BLaER1 treated with 17β-estradiol and CSF1 and Interleukin-3, amounts not matched to agents 10 nM and 100 nM (cell line): ENCODE results near the gene FBXL13.
A peak's percentile ranks its signal among the peaks of the same experiment; 100 is the strongest.

Source experiments
- H3K27ac ChIP-seq, 11 experiments: shearing (Covaris generic); formaldehyde crosslinking; 2 replicates each; pipeline ENCODE4 v1.8.1; 2022
- H3K27me3 ChIP-seq, 11 experiments: shearing (Covaris generic); formaldehyde crosslinking; 2 replicates each; pipeline ENCODE4 v1.8.1; 2022
- H3K36me3 ChIP-seq, 11 experiments: shearing (Covaris generic); formaldehyde crosslinking; 2 replicates each; pipeline ENCODE4 v1.8.1; 2022
- H3K4me1 ChIP-seq, 10 experiments: shearing (Covaris generic); formaldehyde crosslinking; 2 replicates each; pipeline ENCODE4 v1.8.1; 2022
- H3K4me2 ChIP-seq, 11 experiments: shearing (Covaris generic); formaldehyde crosslinking; 2 replicates each; pipeline ENCODE4 v1.8.1; 2022
- H3K4me3 ChIP-seq, 10 experiments: shearing (Covaris generic); formaldehyde crosslinking; 2 replicates each; pipeline ENCODE4 v1.8.1; 2022
- H3K9ac ChIP-seq, 11 experiments: shearing (Covaris generic); formaldehyde crosslinking; 2 replicates each; pipeline ENCODE4 v1.8.1; 2022
- H3K9me3 ChIP-seq, 11 experiments: shearing (Covaris generic); formaldehyde crosslinking; replicated peaks in 1 of 11; 2 replicates each; pipeline ENCODE4 v1.8.1; 2022
- H4K20me1 ChIP-seq, 11 experiments: shearing (Covaris generic); formaldehyde crosslinking; 2 replicates each; pipeline ENCODE4 v1.8.1; 2022
- Cebpa-rat ChIP-seq, 11 experiments: shearing (Covaris generic); IDR thresholded peaks; 2 replicates each; pipeline ENCODE4 v1.8.1; 2022

The FBXL13 gene

GRCh38 chr7:103074519-103075336 lies at the start of gene FBXL13, which contains the start of gene ARMC10:
FBXL13 (minus strand) TSS chr7:103074796.
ARMC10 (plus strand) TSS chr7:103075140; CDS start chr7:103075273, 133 bp downstream.
- peak within 1 kb of the TSS; percentile 74 to 87 (median 81) for H3K4me3 ChIP-seq
- peak in 6 of 11 experiments; percentile 6 to 81 (median 40); a peak in 4 of 22 replicates for TF ChIP-seq Cebpa-rat (IDR thresholded peaks at IDR 0.05)

GRCh38 chr7:103123529-103123928 lies 48.9 kb upstream of the FBXL13 start:
- Histone ChIP-seq H3K27me3 (no peaks in the 10 kb centered on the region), H3K4me1 (peaks cover 0 to 5% (median 0%) of the 10 kb centered on the region in 10 experiments; a peak in 1 of 20 replicates), H3K9me3 (no peaks in the 10 kb centered on the region), H3K4me3 (no peak overlapping the region), H3K9ac (no peak overlapping the region), H4K20me1 (no peaks in the 10 kb centered on the region), H3K4me2 (peak overlapping the region in 1 of 11 experiments; percentile 13; a peak in 1 of 22 replicates), H3K36me3 (peaks cover 50 to 89% (median 73%) of the 10 kb centered on the region in 11 experiments), H3K27ac (no peak overlapping the region)
- no peak for TF ChIP-seq Cebpa-rat (IDR thresholded peaks at IDR 0.05)

More at GRCh38 chr7:103074519-103075336, at the start of gene FBXL13, which contains the start of gene ARMC10:
- H3K9me3 ChIP-seq, result peaks cover 11 to 19% (median 14%) of the 10 kb centered on the region in 11 experiments; a peak in 20 of 22 replicates
- H4K20me1 ChIP-seq, result peaks cover 0 to 16% (median 0%) of the 10 kb centered on the region in 11 experiments; a peak in 2 of 22 replicates
- H3K4me1 ChIP-seq, result peaks cover 33 to 44% (median 37%) of the 10 kb centered on the region in 10 experiments
- H3K27ac ChIP-seq, result peak within 1 kb of the TSS; percentile 77 to 92 (median 90)
- H3K4me2 ChIP-seq, result peak within 1 kb of the TSS; percentile 86 to 98 (median 93)
- no peaks in the 10 kb centered on the region for H3K27me3 ChIP-seq
- H3K9ac ChIP-seq, result peak within 1 kb of the TSS; percentile 87 to 92 (median 89)
- peaks cover 0 to 28% (median 17%) of the 10 kb centered on the region in 11 experiments; a peak in 17 of 22 replicates for H3K36me3 ChIP-seq

GRCh38 chr7:103121641-103122040 lies 47.0 kb upstream of the FBXL13 start:
- Histone ChIP-seq H3K27me3 (no peaks in the 10 kb centered on the region), H4K20me1 (no peaks in the 10 kb centered on the region), H3K9me3 (no peaks in the 10 kb centered on the region), H3K9ac (no peak overlapping the region), H3K4me2 (no peak overlapping the region), H3K27ac (no peak overlapping the region), H3K4me3 (no peak overlapping the region), H3K4me1 (peaks cover 0 to 5% (median 0%) of the 10 kb centered on the region in 10 experiments; a peak in 1 of 20 replicates), H3K36me3 (peaks cover 42 to 75% (median 62%) of the 10 kb centered on the region in 11 experiments)
- TF ChIP-seq Cebpa-rat (IDR thresholded peaks at IDR 0.05), result no peak

- no peaks in the 10 kb centered on the region for H3K9me3 ChIP-seq
- peaks cover 0 to 5% (median 0%) of the 10 kb centered on the region in 10 experiments; a peak in 1 of 20 replicates for H3K4me1 ChIP-seq
- no peak overlapping the region for H3K4me3 ChIP-seq
- H3K36me3 ChIP-seq, result peaks cover 36 to 72% (median 53%) of the 10 kb centered on the region in 11 experiments
- no peak overlapping the region for H3K27ac ChIP-seq
- no peak overlapping the region for H3K9ac ChIP-seq
- H3K27me3 ChIP-seq, result no peaks in the 10 kb centered on the region
- H4K20me1 ChIP-seq, result no peaks in the 10 kb centered on the region
- no peak for TF ChIP-seq Cebpa-rat (IDR thresholded peaks at IDR 0.05)
- H3K4me2 ChIP-seq, result no peak overlapping the region
Observed at GRCh38 chr7:103120362-103120761, 45.8 kb upstream of the FBXL13 start.

GRCh38 chr7:103119791-103120291 lies 45.2 kb upstream of the FBXL13 start:
- Histone ChIP-seq H3K9ac (no peak overlapping the region), H3K9me3 (no peaks in the 10 kb centered on the region), H3K4me1 (peaks cover 0 to 5% (median 0%) of the 10 kb centered on the region in 10 experiments; a peak in 1 of 20 replicates), H3K4me2 (no peak overlapping the region), H3K27me3 (no peaks in the 10 kb centered on the region), H3K4me3 (no peak overlapping the region), H3K27ac (no peak overlapping the region), H4K20me1 (no peaks in the 10 kb centered on the region), H3K36me3 (peaks cover 36 to 77% (median 52%) of the 10 kb centered on the region in 11 experiments)
- no peak for TF ChIP-seq Cebpa-rat (IDR thresholded peaks at IDR 0.05)

GRCh38 chr7:103117465-103117864 lies 42.9 kb upstream of the FBXL13 start:
- TF ChIP-seq Cebpa-rat (IDR thresholded peaks at IDR 0.05), result no peak
- Histone ChIP-seq H3K27me3 (no peaks in the 10 kb centered on the region), H3K4me1 (no peaks in the 10 kb centered on the region), H3K4me2 (no peak overlapping the region), H3K9ac (no peak overlapping the region), H3K9me3 (no peaks in the 10 kb centered on the region), H4K20me1 (no peaks in the 10 kb centered on the region), H3K36me3 (peaks cover 32 to 64% (median 40%) of the 10 kb centered on the region in 11 experiments), H3K4me3 (no peak overlapping the region), H3K27ac (no peak overlapping the region)

GRCh38 chr7:103116991-103117390 lies 42.4 kb upstream of the FBXL13 start:
- Histone ChIP-seq H3K4me3 (no peak overlapping the region), H3K9ac (no peak overlapping the region), H4K20me1 (no peaks in the 10 kb centered on the region), H3K36me3 (peaks cover 27 to 59% (median 35%) of the 10 kb centered on the region in 11 experiments), H3K27me3 (no peaks in the 10 kb centered on the region), H3K9me3 (peaks cover 0 to 3% (median 0%) of the 10 kb centered on the region in 11 experiments; a peak in 7 of 22 replicates), H3K4me2 (no peak overlapping the region), H3K4me1 (no peaks in the 10 kb centered on the region), H3K27ac (no peak overlapping the region)
- no peak for TF ChIP-seq Cebpa-rat (IDR thresholded peaks at IDR 0.05)

GRCh38 chr7:103116511-103116910 lies 41.9 kb upstream of the FBXL13 start:
- Histone ChIP-seq H3K4me2 (no peak overlapping the region), H3K36me3 (peaks cover 22 to 54% (median 34%) of the 10 kb centered on the region in 11 experiments), H3K4me1 (no peaks in the 10 kb centered on the region), H3K27me3 (no peaks in the 10 kb centered on the region), H3K27ac (no peak overlapping the region), H3K9ac (no peak overlapping the region), H3K4me3 (no peak overlapping the region), H3K9me3 (peaks cover 0 to 8% (median 3%) of the 10 kb centered on the region in 11 experiments; a peak in 11 of 22 replicates), H4K20me1 (no peaks in the 10 kb centered on the region)
- TF ChIP-seq Cebpa-rat (IDR thresholded peaks at IDR 0.05), result no peak

GRCh38 chr7:103115771-103116170 lies 41.2 kb upstream of the FBXL13 start:
- Histone ChIP-seq H3K4me2 (no peak overlapping the region), H3K27ac (no peak overlapping the region), H3K9me3 (peaks cover 0 to 12% (median 5%) of the 10 kb centered on the region in 11 experiments; a peak in 11 of 22 replicates), H3K36me3 (peaks cover 15 to 47% (median 26%) of the 10 kb centered on the region in 11 experiments), H3K9ac (no peak overlapping the region), H3K27me3 (no peaks in the 10 kb centered on the region), H3K4me3 (no peak overlapping the region), H4K20me1 (no peaks in the 10 kb centered on the region), H3K4me1 (no peaks in the 10 kb centered on the region)
- TF ChIP-seq Cebpa-rat (IDR thresholded peaks at IDR 0.05), result no peak
